ENCODE measurements around the gene COX8C. TPM values are rescaled to one million over a fixed set of nuclear protein-coding genes. Genes with fewer than 3 reads are reported as not detected.
"Not testable (repeated sequence)": the region's sequence is repeated elsewhere in the genome, so short reads cannot be mapped to it uniquely, and the experiment has no call there.

The COX8C gene
- polyA plus RNA-seq, 1 of the 3 experiments (the other 2 are of a cell fraction): not detected

DNA sequence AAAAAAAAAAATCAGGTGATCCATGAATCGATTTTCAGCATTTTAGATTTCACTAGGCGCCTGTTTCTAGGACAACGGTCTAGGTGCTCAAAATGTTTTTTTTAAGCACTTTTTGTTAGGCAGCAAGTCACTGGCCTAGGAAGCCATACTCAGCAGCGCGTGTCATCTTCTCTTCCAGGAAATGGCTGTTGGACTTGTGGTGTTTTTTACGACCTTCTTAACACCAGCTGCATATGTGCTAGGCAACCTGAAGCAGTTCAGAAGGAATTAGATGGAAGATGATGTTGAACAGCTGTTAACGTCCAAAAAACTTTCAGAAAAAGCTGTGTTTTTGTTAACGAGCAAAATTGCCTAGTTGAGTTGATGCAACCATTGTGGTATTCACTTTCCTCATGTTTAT lies 868 bp downstream of the COX8C start (continued):
- no peak for TF ChIP-seq EZH2phosphoT487 (IDR thresholded peaks at IDR 0.05; ENCODE audit: borderline replicate concordance, low read depth)

DNA sequence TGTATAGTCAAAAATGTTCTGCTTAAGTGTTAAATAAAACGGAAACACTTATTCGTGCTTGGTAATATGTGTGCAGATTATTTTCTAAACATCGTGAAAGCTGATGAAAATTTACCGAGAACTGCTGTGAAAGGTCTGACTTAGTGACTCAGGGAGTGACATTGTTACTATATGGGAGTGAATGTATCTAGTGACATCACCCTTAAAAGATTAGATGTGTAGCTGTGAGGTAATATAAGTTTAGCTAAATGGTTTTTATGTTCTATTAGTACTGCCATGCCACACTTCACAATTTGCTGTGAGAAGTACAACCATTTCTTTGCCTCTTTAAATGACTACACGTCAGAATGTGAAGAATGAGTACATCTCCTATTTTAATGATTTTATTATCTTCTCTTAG lies 1.3 kb downstream of the COX8C start:
- CTCF ChIA-PET: no interaction called here
- Histone ChIP-seq H3F3A (replicated peaks; ENCODE audit: insufficient read depth) (no peaks in the 10 kb centered on the region), H3K4me1 (ENCODE audit: control insufficient read depth in 1 of 2, insufficient read depth in 2 of 2, low read depth in 1 of 2, low read length in 1 of 2) (no peaks in the 10 kb centered on the region), H3K27me3 (ENCODE audit: insufficient read depth) (no peaks in the 10 kb centered on the region), H3K9me3 (no peaks in the 10 kb centered on the region), H2AFZ (ENCODE audit: low read depth) (no peak overlapping the region), H3K27ac (ENCODE audit: low read depth in 2 of 2, low read length in 1 of 2) (no peak overlapping the region), H3K79me2 (ENCODE audit: insufficient read depth) (no peaks in the 10 kb centered on the region), H3K36me3 (replicated peaks in 1 of 2; ENCODE audit: control insufficient read depth in 1 of 2, insufficient read depth in 2 of 2, low read length in 1 of 2) (no peaks in the 10 kb centered on the region), H3K4me3 (ENCODE audit: low read depth in 2 of 2, low read length in 1 of 2) (no peak overlapping the region), H3K9me2 (no peaks in the 10 kb centered on the region), H4K20me1 (ENCODE audit: insufficient read depth) (no peaks in the 10 kb centered on the region), H3K9ac (no peak overlapping the region), H3K4me2 (no peak overlapping the region)
- POLR2A ChIA-PET: no interaction called here
- no peak for TF ChIP-seq FOSL2 (IDR thresholded peaks at IDR 0.05; ENCODE audit: borderline replicate concordance, low read depth)
- TF ChIP-seq, protein P1, sequence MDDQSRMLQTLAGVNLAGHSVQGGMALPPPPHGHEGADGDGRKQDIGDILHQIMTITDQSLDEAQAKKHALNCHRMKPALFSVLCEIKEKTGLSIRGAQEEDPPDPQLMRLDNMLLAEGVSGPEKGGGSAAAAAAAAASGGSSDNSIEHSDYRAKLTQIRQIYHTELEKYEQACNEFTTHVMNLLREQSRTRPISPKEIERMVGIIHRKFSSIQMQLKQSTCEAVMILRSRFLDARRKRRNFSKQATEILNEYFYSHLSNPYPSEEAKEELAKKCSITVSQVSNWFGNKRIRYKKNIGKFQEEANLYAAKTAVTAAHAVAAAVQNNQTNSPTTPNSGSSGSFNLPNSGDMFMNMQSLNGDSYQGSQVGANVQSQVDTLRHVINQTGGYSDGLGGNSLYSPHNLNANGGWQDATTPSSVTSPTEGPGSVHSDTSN (IDR thresholded peaks at IDR 0.05): no peak
- TF ChIP-seq, protein P2, sequence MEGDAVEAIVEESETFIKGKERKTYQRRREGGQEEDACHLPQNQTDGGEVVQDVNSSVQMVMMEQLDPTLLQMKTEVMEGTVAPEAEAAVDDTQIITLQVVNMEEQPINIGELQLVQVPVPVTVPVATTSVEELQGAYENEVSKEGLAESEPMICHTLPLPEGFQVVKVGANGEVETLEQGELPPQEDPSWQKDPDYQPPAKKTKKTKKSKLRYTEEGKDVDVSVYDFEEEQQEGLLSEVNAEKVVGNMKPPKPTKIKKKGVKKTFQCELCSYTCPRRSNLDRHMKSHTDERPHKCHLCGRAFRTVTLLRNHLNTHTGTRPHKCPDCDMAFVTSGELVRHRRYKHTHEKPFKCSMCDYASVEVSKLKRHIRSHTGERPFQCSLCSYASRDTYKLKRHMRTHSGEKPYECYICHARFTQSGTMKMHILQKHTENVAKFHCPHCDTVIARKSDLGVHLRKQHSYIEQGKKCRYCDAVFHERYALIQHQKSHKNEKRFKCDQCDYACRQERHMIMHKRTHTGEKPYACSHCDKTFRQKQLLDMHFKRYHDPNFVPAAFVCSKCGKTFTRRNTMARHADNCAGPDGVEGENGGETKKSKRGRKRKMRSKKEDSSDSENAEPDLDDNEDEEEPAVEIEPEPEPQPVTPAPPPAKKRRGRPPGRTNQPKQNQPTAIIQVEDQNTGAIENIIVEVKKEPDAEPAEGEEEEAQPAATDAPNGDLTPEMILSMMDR (IDR thresholded peaks at IDR 0.05): no peak
- TF ChIP-seq GATA2 (CRISPR knock-in tag; IDR thresholded peaks at IDR 0.05): no peak
- TF ChIP-seq SMC3 (IDR thresholded peaks at IDR 0.05; ENCODE audit: low read depth, low read length): no peak
- no peak for TF ChIP-seq TCF12 (IDR thresholded peaks at IDR 0.05)
- no peak for TF ChIP-seq POLR2AphosphoS5 (IDR thresholded peaks at IDR 0.05; ENCODE audit: low read depth, low read length)
- no peak for TF ChIP-seq RFX5 (IDR thresholded peaks at IDR 0.05; ENCODE audit: low read length)
- TF ChIP-seq TEAD4 (IDR thresholded peaks at IDR 0.05; ENCODE audit: borderline replicate concordance, insufficient read depth): no peak
- no peak for TF ChIP-seq MEF2A (IDR thresholded peaks at IDR 0.05; ENCODE audit: borderline replicate concordance, low read depth)
- TF ChIP-seq NRF1 (IDR thresholded peaks at IDR 0.05; ENCODE audit: low read depth, low read length): no peak
- TF ChIP-seq, protein P3, sequence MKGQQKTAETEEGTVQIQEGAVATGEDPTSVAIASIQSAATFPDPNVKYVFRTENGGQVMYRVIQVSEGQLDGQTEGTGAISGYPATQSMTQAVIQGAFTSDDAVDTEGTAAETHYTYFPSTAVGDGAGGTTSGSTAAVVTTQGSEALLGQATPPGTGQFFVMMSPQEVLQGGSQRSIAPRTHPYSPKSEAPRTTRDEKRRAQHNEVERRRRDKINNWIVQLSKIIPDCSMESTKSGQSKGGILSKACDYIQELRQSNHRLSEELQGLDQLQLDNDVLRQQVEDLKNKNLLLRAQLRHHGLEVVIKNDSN (IDR thresholded peaks at IDR 0.05; ENCODE audit: borderline replicate concordance, low read depth): no peak
- no peak for TF ChIP-seq YY1 (IDR thresholded peaks at IDR 0.05; ENCODE audit: low read depth)
- WGBS (ENCODE audit: low lambda C conversion rate): 66% methylated on average over 5 of the region's 5 CpGs
- DNase-seq: no peak

DNA sequence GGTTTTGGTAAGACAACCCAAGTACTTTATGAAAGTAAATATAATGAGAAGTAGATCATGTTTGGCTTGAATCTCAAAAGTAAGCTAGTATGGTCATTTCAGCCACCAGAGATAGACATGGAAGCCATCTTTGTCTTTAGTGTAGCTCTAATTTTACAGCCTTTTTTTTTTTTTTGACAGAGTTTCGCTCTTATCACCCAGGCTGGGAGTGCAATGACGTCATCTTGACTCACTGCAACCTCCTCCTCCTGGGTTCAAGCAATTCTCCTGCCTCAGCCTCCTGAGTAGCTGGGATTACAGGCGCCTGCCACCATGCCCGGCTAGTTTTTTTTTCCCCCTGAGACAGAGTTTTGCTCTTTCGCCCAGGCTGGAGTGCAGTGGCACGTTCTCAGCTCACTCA lies 7.9 kb downstream of the COX8C start:
- CTCF ChIA-PET; H3K4me1 ChIP-seq (ENCODE audit: control insufficient read depth in 1 of 2, insufficient read depth in 2 of 2, low read depth in 1 of 2, low read length in 1 of 2); H3K79me2 ChIP-seq (ENCODE audit: insufficient read depth); H4K20me1 ChIP-seq (ENCODE audit: insufficient read depth); H3F3A ChIP-seq (replicated peaks; ENCODE audit: insufficient read depth); H3K4me2 ChIP-seq; H3K9ac ChIP-seq; H3K27ac ChIP-seq (ENCODE audit: low read depth in 2 of 2, low read length in 1 of 2); DNase-seq; POLR2A ChIA-PET; H3K9me2 ChIP-seq; H3K27me3 ChIP-seq (ENCODE audit: insufficient read depth); H3K9me3 ChIP-seq; H3K4me3 ChIP-seq (ENCODE audit: low read depth in 2 of 2, low read length in 1 of 2); H3K36me3 ChIP-seq (replicated peaks in 1 of 2; ENCODE audit: control insufficient read depth in 1 of 2, insufficient read depth in 2 of 2, low read length in 1 of 2); H2AFZ ChIP-seq (ENCODE audit: low read depth): not testable (repeated sequence)
- 52% methylated on average over 6 of the region's 6 CpGs for WGBS (ENCODE audit: low lambda C conversion rate)
